HG03108 (cell line): ENCODE results near the gene UGT2B28.
"Not testable (repeated sequence)": the region's sequence is repeated elsewhere in the genome, so short reads cannot be mapped to it uniquely, and the experiment has no call there.

Source experiments
- ATAC-seq: cut with Tn5 transposase; IDR thresholded peaks from one replicate; pipeline ENCODE4 v1.9.1; 2021; ENCODE audit warnings: moderate library complexity; ENCODE audit not compliant: unreplicated experiment

UGT2B28 gene

DNA sequence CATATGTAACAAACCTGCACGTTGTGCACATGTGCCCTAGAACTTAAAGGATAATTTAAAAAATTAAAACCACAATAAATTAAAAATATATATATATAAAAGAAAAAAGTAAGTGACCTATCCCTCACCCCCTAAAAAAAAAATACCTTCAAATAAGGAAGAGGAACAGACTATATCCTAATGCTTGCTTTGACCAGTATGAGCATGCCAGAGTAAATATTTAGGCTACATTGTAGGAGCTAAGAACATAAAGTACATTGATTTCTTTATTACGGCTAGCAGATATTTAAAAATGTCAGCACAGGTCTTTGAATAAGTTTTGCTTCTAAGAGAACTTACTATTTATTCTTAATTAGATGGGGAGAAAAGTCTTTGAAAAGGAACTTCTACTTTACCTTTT lies 62.8 kb downstream of the UGT2B28 start:
- not testable (repeated sequence) for ATAC-seq

DNA sequence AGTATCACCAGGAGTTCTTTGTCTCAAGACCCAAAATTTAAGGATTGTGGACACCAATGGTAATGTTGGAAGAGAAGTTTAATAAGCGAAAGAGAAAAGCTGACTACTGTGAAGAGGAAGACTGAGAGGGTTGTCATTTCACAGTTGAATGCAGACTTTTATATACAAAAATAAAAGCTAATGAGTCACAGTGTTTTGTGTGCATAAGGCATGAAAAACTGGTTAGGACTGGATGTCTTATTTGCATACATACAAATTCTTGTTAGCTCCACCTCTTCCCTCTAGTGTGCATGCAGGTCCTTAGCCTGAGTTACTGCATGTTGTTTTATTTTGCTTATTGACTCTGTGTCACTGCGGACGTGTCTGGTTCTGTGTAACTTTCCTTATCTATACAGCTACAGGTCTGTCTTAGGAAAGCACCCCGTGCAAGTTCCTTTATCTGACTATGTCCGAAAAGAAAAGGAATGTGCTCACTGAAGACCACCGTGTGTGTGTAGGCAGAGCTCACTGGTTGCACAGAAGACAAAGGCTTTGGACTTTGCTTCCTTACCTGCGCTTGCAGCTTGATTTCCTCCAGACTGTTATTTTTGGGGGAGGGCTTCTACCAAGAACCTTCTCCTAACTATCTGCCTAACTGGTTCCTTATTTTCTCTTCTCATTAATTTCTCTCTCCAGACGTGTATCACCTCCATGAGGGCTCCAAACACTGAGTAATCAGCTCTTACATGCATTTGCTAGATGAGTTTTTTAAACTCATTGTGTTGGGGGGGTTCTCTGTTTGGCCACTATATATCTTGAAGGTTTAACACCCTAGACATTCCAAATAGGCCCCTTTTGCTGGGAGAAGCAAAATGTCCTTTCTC lies 63.5 kb downstream of the UGT2B28 start:
- not testable (repeated sequence) for ATAC-seq
